SU-DHL-6 (cell line): Measurements from ENCODE around the gene NT5DC1.

Source experiments
- H2AFZ ChIP-seq: fragments of 200-600 bp; sonication (generic); 2 replicates; pipeline ENCODE4 v1.6.1; 2014; ENCODE audit warnings: low read depth, mild to moderate bottlenecking, moderate library complexity, mixed read lengths, antibody characterized with exemption, low read length; ENCODE audit not compliant: severe bottlenecking
- H3F3A ChIP-seq: fragments of 200-600 bp; shearing (Covaris generic); 2 replicates; pipeline ENCODE4 v1.6.0; 2016; ENCODE audit warnings: antibody characterized with exemption, mild to moderate bottlenecking; ENCODE audit not compliant: insufficient read depth
- H3K27ac ChIP-seq: fragments of 200-600 bp; sonication (generic); 2 replicates; pipeline ENCODE4 v1.5.1; 2016; ENCODE audit warnings: low read depth, mild to moderate bottlenecking, low read length, moderate library complexity, mixed read lengths
- H3K27me3 ChIP-seq: fragments of 200-600 bp; sonication (generic), shearing (Covaris generic); 2 replicates; pipeline ENCODE4 v1.6.0; 2014; ENCODE audit warnings: mild to moderate bottlenecking, low read length
- H3K36me3 ChIP-seq: fragments of 200-600 bp; sonication (generic); 2 replicates; pipeline ENCODE4 v1.6.1; 2014; ENCODE audit warnings: mild to moderate bottlenecking, low read length, mixed read lengths
- H3K4me2 ChIP-seq: fragments of 300-600, 200-600 bp; shearing (Covaris generic), sonication (generic); 2 replicates; pipeline ENCODE4 v1.6.0; 2014; ENCODE audit warnings: low read length, low read depth, mild to moderate bottlenecking; ENCODE audit not compliant: poor library complexity, severe bottlenecking
- H3K4me3 ChIP-seq: fragments of 200-600 bp; sonication (generic); 2 replicates; pipeline ENCODE4 v1.5.1; 2014; ENCODE audit warnings: antibody characterized with exemption, low read length, mild to moderate bottlenecking, mixed read lengths; ENCODE audit not compliant: insufficient read depth, poor library complexity, severe bottlenecking
- H3K79me2 ChIP-seq: fragments of 200-600 bp; sonication (generic); 2 replicates; pipeline ENCODE4 v1.6.1; 2014; ENCODE audit warnings: mild to moderate bottlenecking, low read length, moderate library complexity; ENCODE audit not compliant: insufficient read depth
- H3K9ac ChIP-seq: fragments of 200-600 bp; sonication (generic); 2 replicates; pipeline ENCODE4 v1.7.0; 2014; ENCODE audit warnings: mild to moderate bottlenecking, low read length
- H3K9me2 ChIP-seq: fragments of 200-600 bp; sonication (generic); replicated peaks from 2 replicates; pipeline ENCODE4 v1.6.1; 2014; ENCODE audit warnings: low read length; ENCODE audit not compliant: insufficient read depth
- H3K9me3 ChIP-seq: fragments of 200-600 bp; sonication (generic); 2 replicates; pipeline ENCODE4 v1.6.1; 2014; ENCODE audit warnings: low read length, mixed read lengths; ENCODE audit not compliant: insufficient read depth
- H4K20me1 ChIP-seq: fragments of 200-600 bp; sonication (generic); 2 replicates; pipeline ENCODE4 v1.6.1; 2014; ENCODE audit warnings: low read depth, mild to moderate bottlenecking, antibody characterized with exemption, low read length, moderate library complexity, mixed read lengths
- CTCF ChIP-seq: fragments of 200-600 bp; sonication (generic); IDR thresholded peaks from one replicate; pipeline ENCODE4 v1.5.1; 2017; ENCODE audit warnings: antibody characterized with exemption, mild to moderate bottlenecking, low read length, moderate library complexity; ENCODE audit not compliant: insufficient read depth, poor library complexity, severe bottlenecking
- EZH2phosphoT487 ChIP-seq: fragments of 200-600 bp; sonication (generic), shearing (Covaris generic); conservative IDR thresholded peaks from 2 replicates; pipeline ENCODE4 v1.6.1; 2018; ENCODE audit warnings: mild to moderate bottlenecking, antibody characterized with exemption, low read length, moderate library complexity, mixed read lengths

NT5DC1 gene

GRCh38 chr6:116139917-116140316 is 39.3 kb downstream of the NT5DC1 start:
- Histone ChIP-seq H2AFZ (no peak overlapping the region), H3K27ac (no peak overlapping the region), H3K36me3 (no peaks in the 10 kb centered on the region), H3K4me3 (no peak overlapping the region), H3K4me2 (no peak overlapping the region), H3K9me2 (no peaks in the 10 kb centered on the region), H3K79me2 (no peaks in the 10 kb centered on the region), H4K20me1 (no peaks in the 10 kb centered on the region), H3K27me3 (no peaks in the 10 kb centered on the region), H3F3A (no peaks in the 10 kb centered on the region), H3K9ac (no peak overlapping the region), H3K9me3 (no peaks in the 10 kb centered on the region)
- TF ChIP-seq EZH2phosphoT487 = no peak
- no peak for TF ChIP-seq CTCF

GRCh38 chr6:116144605-116145004 is 44.0 kb downstream of the NT5DC1 start:
- Histone ChIP-seq H3K9me3 (no peaks in the 10 kb centered on the region), H3F3A (no peaks in the 10 kb centered on the region), H3K9me2 (no peaks in the 10 kb centered on the region), H3K4me3 (no peak overlapping the region), H3K27ac (no peak overlapping the region), H3K79me2 (no peaks in the 10 kb centered on the region), H3K9ac (no peak overlapping the region), H4K20me1 (no peaks in the 10 kb centered on the region), H3K27me3 (no peaks in the 10 kb centered on the region), H3K36me3 (no peaks in the 10 kb centered on the region), H3K4me2 (no peak overlapping the region), H2AFZ (no peak overlapping the region)
- no peak for TF ChIP-seq EZH2phosphoT487
- no peak for TF ChIP-seq CTCF

GRCh38 chr6:116145803-116146675 is 45.4 kb downstream of the NT5DC1 start:
- Histone ChIP-seq H3F3A (no peaks in the 10 kb centered on the region), H3K36me3 (no peaks in the 10 kb centered on the region), H3K9me2 (no peaks in the 10 kb centered on the region), H4K20me1 (no peaks in the 10 kb centered on the region), H3K27ac (no peak overlapping the region), H3K9ac (no peak overlapping the region), H3K79me2 (no peaks in the 10 kb centered on the region), H3K4me3 (no peak overlapping the region), H2AFZ (no peak overlapping the region), H3K9me3 (no peaks in the 10 kb centered on the region), H3K27me3 (no peaks in the 10 kb centered on the region), H3K4me2 (no peak overlapping the region)
- TF ChIP-seq CTCF (no peak), EZH2phosphoT487 (no peak)
